ENCODE measurements around the gene CDC20B. TPM values are rescaled to one million over a fixed set of nuclear protein-coding genes. Genes with fewer than 3 reads are reported as not detected.

The CDC20B gene
- polyA plus RNA-seq, 2 donors, result not detected

DNA sequence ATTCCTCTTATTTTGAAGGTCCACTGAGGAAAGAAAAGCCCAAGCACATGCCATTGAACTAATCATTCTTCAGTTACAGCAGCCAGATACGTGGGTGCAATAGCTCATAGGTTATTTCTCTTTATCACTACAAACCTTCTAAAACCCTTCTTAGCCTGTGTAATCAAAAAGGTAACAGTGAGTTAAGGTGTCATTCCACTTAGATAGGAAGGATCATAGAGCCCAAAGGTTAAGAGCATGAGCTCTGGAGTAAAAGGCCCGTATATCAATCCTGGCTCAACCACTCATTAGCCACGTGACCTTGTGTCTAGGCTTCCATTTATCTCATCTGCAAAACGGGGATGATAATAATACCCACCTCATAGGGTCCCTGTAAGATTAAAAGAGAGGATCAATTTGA, 10.3 kb downstream of the CDC20B start:
- Histone ChIP-seq H3K36me3 (ENCODE audit: control insufficient read depth in 2 of 2, insufficient read depth in 2 of 2, low read length in 1 of 2) (no peaks in the 10 kb centered on the region), H3K27me3 (ENCODE audit: control insufficient read depth in 1 of 2, insufficient read depth in 2 of 2, low read length in 2 of 2) (no peaks in the 10 kb centered on the region), H3K4me3 (ENCODE audit: low read depth in 1 of 2, low read length in 2 of 2) (no peak overlapping the region), H3K9me3 (ENCODE audit: control insufficient read depth in 2 of 2, insufficient read depth in 1 of 2, low read depth in 1 of 2, low read length in 1 of 2) (no peaks in the 10 kb centered on the region), H3K27ac (ENCODE audit: low read depth in 2 of 2, low read length in 1 of 2) (no peak overlapping the region), H3K4me1 (ENCODE audit: control insufficient read depth in 2 of 2, insufficient read depth in 2 of 2, low read length in 1 of 2) (no peaks in the 10 kb centered on the region)
- WGBS, 2 donors, result 71 to 76% methylated on average over 4 of the region's 4 CpGs

- no peaks in the 10 kb centered on the region for H3K4me1 ChIP-seq (ENCODE audit: control insufficient read depth in 2 of 2, insufficient read depth in 2 of 2, low read length in 1 of 2)
- no peaks in the 10 kb centered on the region for H3K9me3 ChIP-seq (ENCODE audit: control insufficient read depth in 2 of 2, insufficient read depth in 1 of 2, low read depth in 1 of 2, low read length in 1 of 2)
- H3K27me3 ChIP-seq (ENCODE audit: control insufficient read depth in 1 of 2, insufficient read depth in 2 of 2, low read length in 2 of 2), result no peaks in the 10 kb centered on the region
- peak overlapping the region in 1 of 2 donors; percentile 33 for H3K4me3 ChIP-seq (ENCODE audit: low read depth in 1 of 2, low read length in 2 of 2)
- H3K27ac ChIP-seq (ENCODE audit: low read depth in 2 of 2, low read length in 1 of 2), result no peak overlapping the region
- 8 to 10% methylated on average over 9 of the region's 9 CpGs for WGBS, 2 donors
- H3K36me3 ChIP-seq (ENCODE audit: control insufficient read depth in 2 of 2, insufficient read depth in 2 of 2, low read length in 1 of 2), result no peaks in the 10 kb centered on the region
Measured at GRCh38 chr5:55160493-55161209, 12.3 kb downstream of the CDC20B start.

DNA sequence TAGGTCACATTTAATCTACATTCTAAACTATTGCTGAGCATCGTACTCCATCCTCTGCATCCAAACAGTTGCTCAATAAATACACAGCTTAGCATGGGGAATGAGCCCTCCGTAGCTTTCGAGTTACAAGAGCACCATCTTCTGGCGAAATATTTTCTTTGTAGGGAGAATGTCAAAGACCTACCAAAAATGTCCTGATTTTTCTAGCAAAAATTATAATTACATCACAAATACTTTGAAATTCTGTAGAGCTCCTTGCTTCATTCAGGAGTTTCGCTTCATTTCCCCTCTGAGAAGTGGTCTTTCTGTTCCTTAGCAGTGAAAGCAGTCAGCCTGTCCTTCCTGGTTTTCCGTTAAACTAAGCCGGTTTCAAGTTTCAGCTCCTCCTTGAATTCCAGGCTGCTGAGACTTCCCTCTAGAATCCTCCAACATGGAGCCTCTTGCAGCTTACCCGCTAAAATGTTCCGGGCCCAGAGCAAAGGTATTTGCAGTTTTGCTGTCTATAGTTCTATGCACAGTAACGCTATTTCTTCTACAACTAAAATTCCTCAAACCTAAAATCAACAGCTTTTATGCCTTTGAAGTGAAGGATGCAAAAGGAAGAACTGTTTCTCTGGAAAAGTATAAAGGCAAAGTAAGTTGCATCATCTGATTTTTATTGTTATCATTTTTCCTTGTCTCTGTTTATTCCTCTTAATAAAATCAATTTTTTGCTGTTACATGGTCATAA, 13.0 kb downstream of the CDC20B start, which contains the start of gene GPX8:
Gene GPX8 (plus strand): TSS at position 409 of the 730 bp plus-strand sequence. CDS start 22 bp downstream, at position 431.
- Histone ChIP-seq H3K27ac (ENCODE audit: low read depth in 2 of 2, low read length in 1 of 2) (peak within 1 kb of the TSS in 1 of 2 donors; percentile 10), H3K36me3 (ENCODE audit: control insufficient read depth in 2 of 2, insufficient read depth in 2 of 2, low read length in 1 of 2) (no peaks in the 10 kb centered on the region), H3K4me3 (ENCODE audit: low read depth in 1 of 2, low read length in 2 of 2) (peak within 1 kb of the TSS in 1 of 2 donors; percentile 47), H3K27me3 (ENCODE audit: control insufficient read depth in 1 of 2, insufficient read depth in 2 of 2, low read length in 2 of 2) (no peaks in the 10 kb centered on the region), H3K4me1 (ENCODE audit: control insufficient read depth in 2 of 2, insufficient read depth in 2 of 2, low read length in 1 of 2) (no peaks in the 10 kb centered on the region), H3K9me3 (ENCODE audit: control insufficient read depth in 2 of 2, insufficient read depth in 1 of 2, low read depth in 1 of 2, low read length in 1 of 2) (no peaks in the 10 kb centered on the region)
- WGBS, 2 donors, result 4 to 5% methylated on average over 10 of the region's 10 CpGs

- no peak overlapping the region for H3K4me3 ChIP-seq (ENCODE audit: low read depth in 1 of 2, low read length in 2 of 2)
- no peaks in the 10 kb centered on the region for H3K27me3 ChIP-seq (ENCODE audit: control insufficient read depth in 1 of 2, insufficient read depth in 2 of 2, low read length in 2 of 2)
- WGBS, 2 donors, result 27 to 37% methylated on average over 3 of the region's 3 CpGs
- H3K9me3 ChIP-seq (ENCODE audit: control insufficient read depth in 2 of 2, insufficient read depth in 1 of 2, low read depth in 1 of 2, low read length in 1 of 2), result no peaks in the 10 kb centered on the region
- no peaks in the 10 kb centered on the region for H3K36me3 ChIP-seq (ENCODE audit: control insufficient read depth in 2 of 2, insufficient read depth in 2 of 2, low read length in 1 of 2)
- H3K4me1 ChIP-seq (ENCODE audit: control insufficient read depth in 2 of 2, insufficient read depth in 2 of 2, low read length in 1 of 2), result peaks cover 0 to 6% of the 10 kb centered on the region in 2 donors
- no peak overlapping the region for H3K27ac ChIP-seq (ENCODE audit: low read depth in 2 of 2, low read length in 1 of 2)
Measured at GRCh38 chr5:55154873-55155272, 18.1 kb downstream of the CDC20B start.

DNA sequence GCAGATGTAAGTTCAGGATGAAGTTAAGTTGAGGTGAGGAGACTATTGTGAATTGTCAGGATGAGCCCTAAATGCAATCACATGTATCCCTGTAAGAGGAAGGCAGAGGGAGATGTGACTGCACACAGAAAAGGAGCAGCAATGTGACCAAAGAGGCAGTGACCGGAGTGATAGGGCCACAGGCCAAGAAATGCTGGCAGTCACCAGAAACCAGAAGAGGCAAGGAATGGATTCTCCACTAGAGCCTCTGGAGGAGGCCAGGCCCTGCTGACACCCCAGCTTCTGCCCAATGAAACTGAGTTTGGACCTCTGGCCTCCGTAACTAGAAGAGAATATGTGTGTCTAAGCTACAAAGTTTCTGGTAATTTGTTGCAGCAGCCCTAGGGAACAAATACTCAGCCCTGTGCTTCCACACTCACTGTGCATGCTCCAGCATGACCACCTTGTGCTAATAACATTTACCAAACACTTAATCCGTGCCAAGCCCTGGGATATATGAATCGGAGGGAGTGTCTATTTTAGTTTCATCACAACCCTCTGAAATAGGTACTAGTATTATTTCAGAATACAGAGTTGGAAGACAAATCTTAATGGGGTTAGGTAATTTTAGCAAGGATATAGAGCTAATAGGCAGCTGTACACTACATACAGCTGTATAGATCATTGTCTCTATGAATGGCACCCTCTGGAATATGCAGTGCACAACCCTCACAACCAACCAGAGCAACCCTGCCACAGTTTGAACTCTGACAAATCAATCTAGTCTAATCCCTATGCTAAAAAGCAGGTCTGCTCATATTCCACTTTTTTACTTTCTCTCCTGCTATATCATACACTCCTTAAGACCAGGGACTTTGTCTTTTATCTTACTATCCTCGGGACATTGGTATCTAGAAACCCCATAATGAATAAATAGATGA, 20.8 kb downstream of the CDC20B start:
- Histone ChIP-seq H3K9me3 (ENCODE audit: control insufficient read depth in 2 of 2, insufficient read depth in 1 of 2, low read depth in 1 of 2, low read length in 1 of 2) (no peaks in the 10 kb centered on the region), H3K36me3 (ENCODE audit: control insufficient read depth in 2 of 2, insufficient read depth in 2 of 2, low read length in 1 of 2) (no peaks in the 10 kb centered on the region), H3K4me3 (ENCODE audit: low read depth in 1 of 2, low read length in 2 of 2) (no peak overlapping the region), H3K27ac (ENCODE audit: low read depth in 2 of 2, low read length in 1 of 2) (peak overlapping the region; percentile 69 to 79), H3K27me3 (ENCODE audit: control insufficient read depth in 1 of 2, insufficient read depth in 2 of 2, low read length in 2 of 2) (no peaks in the 10 kb centered on the region), H3K4me1 (ENCODE audit: control insufficient read depth in 2 of 2, insufficient read depth in 2 of 2, low read length in 1 of 2) (peaks cover 0 to 6% of the 10 kb centered on the region in 2 donors)
- 37 to 45% methylated on average over 5 of the region's 5 CpGs for WGBS, 2 donors

DNA sequence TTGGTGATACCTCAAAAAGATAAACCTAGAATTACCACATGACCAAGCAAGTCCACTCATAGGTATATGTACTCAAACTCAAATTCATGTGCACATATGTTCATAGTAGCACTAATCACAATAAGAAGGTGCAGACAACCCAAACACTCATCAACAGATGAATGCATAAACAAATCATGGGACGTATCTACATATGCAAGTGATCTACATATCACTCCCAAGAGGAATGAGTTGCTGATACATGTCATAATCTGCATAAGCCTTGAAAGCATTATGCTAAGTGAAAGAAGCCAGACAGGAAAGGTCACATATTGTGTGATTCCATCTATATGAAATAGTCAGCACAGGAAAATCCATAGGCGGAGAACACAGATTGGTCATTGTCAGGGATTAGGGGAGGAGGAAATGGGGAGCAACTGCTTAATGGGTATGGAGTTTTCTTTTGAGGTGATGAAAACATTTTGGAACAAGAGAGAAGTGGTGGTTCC, 23.6 kb downstream of the CDC20B start:
- H3K9me3 ChIP-seq (ENCODE audit: control insufficient read depth in 2 of 2, insufficient read depth in 1 of 2, low read depth in 1 of 2, low read length in 1 of 2), result no peaks in the 10 kb centered on the region
- H3K4me3 ChIP-seq (ENCODE audit: low read depth in 1 of 2, low read length in 2 of 2), result no peak overlapping the region
- H3K36me3 ChIP-seq (ENCODE audit: control insufficient read depth in 2 of 2, insufficient read depth in 2 of 2, low read length in 1 of 2), result no peaks in the 10 kb centered on the region
- no peak overlapping the region for H3K27ac ChIP-seq (ENCODE audit: low read depth in 2 of 2, low read length in 1 of 2)
- H3K27me3 ChIP-seq (ENCODE audit: control insufficient read depth in 1 of 2, insufficient read depth in 2 of 2, low read length in 2 of 2), result no peaks in the 10 kb centered on the region
- peaks cover 0 to 6% of the 10 kb centered on the region in 2 donors for H3K4me1 ChIP-seq (ENCODE audit: control insufficient read depth in 2 of 2, insufficient read depth in 2 of 2, low read length in 1 of 2)
- WGBS, 2 donors, result 41 to 59% methylated on average over 2 of the region's 2 CpGs

DNA sequence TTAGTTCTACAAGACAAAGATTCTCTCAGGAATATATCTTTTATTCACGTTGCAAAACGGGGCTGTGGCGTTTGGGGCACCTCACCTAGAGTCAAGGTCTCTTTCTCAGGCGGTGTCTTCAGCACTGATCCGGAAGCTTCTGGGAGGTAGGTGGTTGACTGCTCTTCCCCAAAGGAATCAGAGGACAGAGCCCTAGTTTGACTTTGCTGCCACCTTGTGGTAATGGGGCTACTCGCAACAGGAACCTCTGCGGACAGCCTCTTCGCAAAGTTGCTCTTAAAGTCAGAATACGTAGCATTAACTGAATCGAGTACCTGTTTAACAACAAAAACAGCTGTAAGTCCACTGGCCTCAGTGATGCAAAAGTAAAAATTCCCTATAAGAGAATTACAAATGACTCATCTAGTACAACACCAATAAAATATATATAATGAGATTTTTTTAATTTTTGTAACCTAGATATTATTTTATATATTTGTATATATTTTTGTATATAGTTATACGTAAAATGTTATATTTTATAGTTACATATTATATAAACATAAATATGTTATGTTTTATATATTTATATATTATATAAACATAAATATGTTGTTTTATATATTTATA, 26.3 kb downstream of the CDC20B start:
- no peaks in the 10 kb centered on the region for H3K4me1 ChIP-seq (ENCODE audit: control insufficient read depth in 2 of 2, insufficient read depth in 2 of 2, low read length in 1 of 2)
- no peaks in the 10 kb centered on the region for H3K9me3 ChIP-seq (ENCODE audit: control insufficient read depth in 2 of 2, insufficient read depth in 1 of 2, low read depth in 1 of 2, low read length in 1 of 2)
- H3K27me3 ChIP-seq (ENCODE audit: control insufficient read depth in 1 of 2, insufficient read depth in 2 of 2, low read length in 2 of 2), result no peaks in the 10 kb centered on the region
- WGBS, 2 donors, result 6 to 8% methylated on average over 11 of the region's 11 CpGs
- no peak overlapping the region for H3K4me3 ChIP-seq (ENCODE audit: low read depth in 1 of 2, low read length in 2 of 2)
- no peaks in the 10 kb centered on the region for H3K36me3 ChIP-seq (ENCODE audit: control insufficient read depth in 2 of 2, insufficient read depth in 2 of 2, low read length in 1 of 2)
- H3K27ac ChIP-seq (ENCODE audit: low read depth in 2 of 2, low read length in 1 of 2), result no peak overlapping the region

DNA sequence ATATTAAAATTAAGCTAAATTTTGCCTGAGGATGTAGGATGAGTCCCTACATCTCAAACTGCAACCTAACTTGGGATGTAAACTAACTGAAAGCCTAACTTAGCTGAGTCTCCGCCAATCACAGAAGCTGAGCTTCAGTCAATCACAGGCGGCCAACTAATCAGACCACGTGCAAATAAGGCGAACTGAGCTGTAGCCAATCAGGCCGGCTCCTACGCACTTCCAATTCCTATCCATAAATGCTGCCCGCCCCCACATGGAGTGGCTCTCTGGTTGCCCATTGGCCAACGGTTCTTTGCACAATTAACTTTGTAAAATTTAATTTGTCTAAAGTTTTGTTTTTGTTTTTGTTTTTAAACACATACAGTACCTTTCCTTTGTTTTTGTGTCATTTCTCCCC, 26.9 kb downstream of the CDC20B start:
- no peak overlapping the region for H3K27ac ChIP-seq (ENCODE audit: low read depth in 2 of 2, low read length in 1 of 2)
- no peaks in the 10 kb centered on the region for H3K27me3 ChIP-seq (ENCODE audit: control insufficient read depth in 1 of 2, insufficient read depth in 2 of 2, low read length in 2 of 2)
- no peaks in the 10 kb centered on the region for H3K9me3 ChIP-seq (ENCODE audit: control insufficient read depth in 2 of 2, insufficient read depth in 1 of 2, low read depth in 1 of 2, low read length in 1 of 2)
- no peaks in the 10 kb centered on the region for H3K36me3 ChIP-seq (ENCODE audit: control insufficient read depth in 2 of 2, insufficient read depth in 2 of 2, low read length in 1 of 2)
- no peak overlapping the region for H3K4me3 ChIP-seq (ENCODE audit: low read depth in 1 of 2, low read length in 2 of 2)
- H3K4me1 ChIP-seq (ENCODE audit: control insufficient read depth in 2 of 2, insufficient read depth in 2 of 2, low read length in 1 of 2), result no peaks in the 10 kb centered on the region
- WGBS, 2 donors, result 78 to 82% methylated on average over 8 of the region's 8 CpGs

DNA sequence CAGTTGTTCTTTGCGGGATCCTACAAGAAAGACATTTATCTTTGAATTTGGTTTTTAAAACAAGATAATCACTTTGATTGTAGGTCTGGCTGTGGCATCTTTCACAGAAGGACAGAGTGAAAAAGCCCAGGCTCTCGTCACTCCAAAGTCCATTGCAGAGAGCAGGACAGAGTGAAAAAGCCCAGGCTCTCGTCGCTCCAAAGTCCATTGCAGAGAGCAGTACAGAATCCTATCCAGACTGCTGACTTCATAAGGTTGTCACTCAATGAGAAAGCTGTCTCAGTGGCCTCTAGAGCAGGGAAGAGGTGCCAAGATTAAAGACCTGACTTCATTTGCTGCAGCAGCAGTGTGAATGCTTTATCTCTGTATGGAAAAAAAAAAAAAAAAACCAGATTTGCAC, 29.4 kb downstream of the CDC20B start:
- no peaks in the 10 kb centered on the region for H3K36me3 ChIP-seq (ENCODE audit: control insufficient read depth in 2 of 2, insufficient read depth in 2 of 2, low read length in 1 of 2)
- no peaks in the 10 kb centered on the region for H3K27me3 ChIP-seq (ENCODE audit: control insufficient read depth in 1 of 2, insufficient read depth in 2 of 2, low read length in 2 of 2)
- no peaks in the 10 kb centered on the region for H3K9me3 ChIP-seq (ENCODE audit: control insufficient read depth in 2 of 2, insufficient read depth in 1 of 2, low read depth in 1 of 2, low read length in 1 of 2)
- no peak overlapping the region for H3K4me3 ChIP-seq (ENCODE audit: low read depth in 1 of 2, low read length in 2 of 2)
- H3K4me1 ChIP-seq (ENCODE audit: control insufficient read depth in 2 of 2, insufficient read depth in 2 of 2, low read length in 1 of 2), result no peaks in the 10 kb centered on the region
- H3K27ac ChIP-seq (ENCODE audit: low read depth in 2 of 2, low read length in 1 of 2), result no peak overlapping the region
- 51 to 58% methylated on average over 4 of the region's 4 CpGs for WGBS, 2 donors
